GM18868 (cell line): ENCODE data around the gene CIAO2B.
"Not testable (repeated sequence)": the region's sequence is repeated elsewhere in the genome, so short reads cannot be mapped to it uniquely, and the experiment has no call there.

Experiments
- ATAC-seq: cut with Tn5 transposase; IDR thresholded peaks from one replicate; pipeline ENCODE4 v1.9.1; 2021; ENCODE audit warnings: mild to moderate bottlenecking, moderate library complexity; ENCODE audit not compliant: unreplicated experiment

Gene CIAO2B

GRCh38 chr16:66956154-66956457 is 21.9 kb upstream of the CIAO2B start:
- ATAC-seq, result not testable (repeated sequence)

- not testable (repeated sequence) for ATAC-seq
Observed at GRCh38 chr16:66955363-66956153, 21.4 kb upstream of the CIAO2B start.

- no peak for ATAC-seq
Observed at GRCh38 chr16:66954097-66954659, 20.0 kb upstream of the CIAO2B start.

GRCh38 chr16:66953462-66954096 is 19.4 kb upstream of the CIAO2B start:
- no peak for ATAC-seq

GRCh38 chr16:66952430-66953110 is 18.4 kb upstream of the CIAO2B start:
- ATAC-seq, result no peak

GRCh38 chr16:66950971-66951790 is 17.0 kb upstream of the CIAO2B start:
- ATAC-seq, result no peak

GRCh38 chr16:66950437-66950836 is 16.2 kb upstream of the CIAO2B start:
- ATAC-seq, result no peak

- ATAC-seq, result no peak
Observed at GRCh38 chr16:66949472-66949871, 15.3 kb upstream of the CIAO2B start.

GRCh38 chr16:66948837-66949225 is 14.6 kb upstream of the CIAO2B start:
- ATAC-seq, result no peak

- no peak for ATAC-seq
Observed at GRCh38 chr16:66948134-66948836, 14.1 kb upstream of the CIAO2B start.

- peak; percentile 69 for ATAC-seq
Observed at GRCh38 chr16:66947302-66948065, 13.3 kb upstream of the CIAO2B start.

GRCh38 chr16:66946974-66947301 is 12.7 kb upstream of the CIAO2B start:
- no peak for ATAC-seq

GRCh38 chr16:66946541-66946940 is 12.3 kb upstream of the CIAO2B start:
- ATAC-seq, result no peak

GRCh38 chr16:66945939-66946338 is 11.7 kb upstream of the CIAO2B start:
- ATAC-seq, result no peak

GRCh38 chr16:66944971-66945370 is 10.8 kb upstream of the CIAO2B start:
- not testable (repeated sequence) for ATAC-seq

- no peak for ATAC-seq
Observed at GRCh38 chr16:66944054-66944441, 9.8 kb upstream of the CIAO2B start.

GRCh38 chr16:66943426-66944053 is 9.3 kb upstream of the CIAO2B start:
- no peak for ATAC-seq

GRCh38 chr16:66942981-66943380 is 8.8 kb upstream of the CIAO2B start:
- ATAC-seq, result no peak

GRCh38 chr16:66940236-66940635 is 6.0 kb upstream of the CIAO2B start:
- no peak for ATAC-seq
